DND-41 (cell line): ENCODE data around the gene SP5.

ENCODE experiments used
- CTCF ChIP-seq: IDR thresholded peaks from 2 replicates; pipeline ENCODE4 v1.5.1; 2012; ENCODE audit warnings: borderline replicate concordance, low read length, moderate library complexity, mild to moderate bottlenecking; ENCODE audit not compliant: poor library complexity, severe bottlenecking; ENCODE audit errors: extremely low read depth
- EZH2 ChIP-seq: IDR thresholded peaks from 3 replicates; pipeline ENCODE4 v1.6.1; 2012; ENCODE audit warnings: borderline replicate concordance, low read depth, mild to moderate bottlenecking, moderate library complexity, low read length, inconsistent platforms; ENCODE audit not compliant: severe bottlenecking

DNA sequence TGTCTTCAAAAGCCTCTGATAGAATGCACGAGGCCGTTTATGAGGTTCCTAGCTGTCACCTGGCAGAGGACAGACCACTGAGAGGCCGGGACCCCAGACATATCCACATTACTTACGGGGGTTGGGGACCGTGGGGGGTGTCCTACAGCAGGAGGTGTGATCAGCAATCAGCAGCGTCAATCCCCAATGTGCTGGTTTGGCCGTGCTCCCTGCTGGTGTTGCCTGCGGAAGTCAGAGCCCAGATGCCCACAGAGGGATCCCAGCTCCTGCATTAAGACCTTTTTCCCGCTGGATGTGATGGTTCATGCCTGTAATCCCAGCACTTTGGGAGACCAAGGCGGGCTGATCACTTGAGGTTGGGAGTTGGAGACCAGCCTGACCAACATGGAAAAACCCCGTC lies 20.8 kb upstream of the SP5 start:
- TF ChIP-seq CTCF (no peak), EZH2 (no peak)
